HUES48 (cell line): ENCODE results near the gene TMEM134.

Experiments used
- H3K27ac ChIP-seq: one replicate; pipeline ENCODE4 v1.7.0; 2013; ENCODE audit warnings: low read depth, low read length, inconsistent platforms
- H3K27me3 ChIP-seq: 2 replicates; pipeline ENCODE4 v1.6.1; 2013; ENCODE audit warnings: mild to moderate bottlenecking, low read length; ENCODE audit not compliant: control insufficient read depth, insufficient read depth
- H3K36me3 ChIP-seq: 2 replicates; pipeline ENCODE4 v1.6.1; 2013; ENCODE audit warnings: low read length; ENCODE audit not compliant: control insufficient read depth, insufficient read depth
- H3K4me1 ChIP-seq: 2 replicates; pipeline ENCODE4 v1.6.1; 2013; ENCODE audit warnings: mild to moderate bottlenecking, low read length; ENCODE audit not compliant: control insufficient read depth, insufficient read depth
- H3K4me3 ChIP-seq: 2 replicates; pipeline ENCODE4 v1.5.1; 2013; ENCODE audit warnings: mild to moderate bottlenecking, low read depth, low read length
- H3K9ac ChIP-seq: 2 replicates; pipeline ENCODE4 v1.6.1; 2013; ENCODE audit warnings: mild to moderate bottlenecking, low read depth, low read length, moderate library complexity
- H3K9me3 ChIP-seq: 2 replicates; pipeline ENCODE4 v1.6.1; 2013; ENCODE audit warnings: low read length; ENCODE audit not compliant: control insufficient read depth, insufficient read depth

The TMEM134 gene

GRCh38 chr11:67413266-67413849 lies 55.7 kb downstream of the TMEM134 start:
- no peaks in the 10 kb centered on the region for H3K36me3 ChIP-seq
- peaks cover 7% of the 10 kb centered on the region for H3K27me3 ChIP-seq
- H3K27ac ChIP-seq, result no peak overlapping the region
- H3K4me3 ChIP-seq, result no peak overlapping the region
- no peaks in the 10 kb centered on the region for H3K9me3 ChIP-seq
- peaks cover 13% of the 10 kb centered on the region for H3K4me1 ChIP-seq
- no peak overlapping the region for H3K9ac ChIP-seq

GRCh38 chr11:67412495-67413179 lies 56.4 kb downstream of the TMEM134 start:
- Histone ChIP-seq H3K27ac (no peak overlapping the region), H3K27me3 (peaks cover 7% of the 10 kb centered on the region), H3K9ac (no peak overlapping the region), H3K36me3 (no peaks in the 10 kb centered on the region), H3K4me1 (peaks cover 13% of the 10 kb centered on the region), H3K4me3 (no peak overlapping the region), H3K9me3 (no peaks in the 10 kb centered on the region)

GRCh38 chr11:67411785-67412152 lies 57.3 kb downstream of the TMEM134 start:
- no peak overlapping the region for H3K4me3 ChIP-seq
- H3K9ac ChIP-seq, result no peak overlapping the region
- peaks cover 7% of the 10 kb centered on the region for H3K27me3 ChIP-seq
- H3K27ac ChIP-seq, result no peak overlapping the region
- H3K4me1 ChIP-seq, result peaks cover 13% of the 10 kb centered on the region
- H3K9me3 ChIP-seq, result no peaks in the 10 kb centered on the region
- H3K36me3 ChIP-seq, result no peaks in the 10 kb centered on the region
